ENCODE results near the gene FGGY. TPM values are rescaled to one million over a fixed set of nuclear protein-coding genes. Genes with fewer than 3 reads are reported as not detected.
A peak's percentile ranks its signal among the peaks of the same experiment; 100 is the strongest.

Gene FGGY
- total and polyA plus RNA-seq, 5 experiments from 2014 or later: 5.7 to 11.1 (median 6.4) TPM

GRCh38 chr1:59653968-59654367 is 357.1 kb downstream of the FGGY start:
- H3K27me3 Mint-ChIP-seq: no peaks in the 10 kb centered on the region
- no peak for DNase-seq
- POLR2A ChIA-PET: no interaction called here
- no peak overlapping the region for H3K4me3 Mint-ChIP-seq
- H3K27ac Mint-ChIP-seq: no peak overlapping the region
- H3K9me3 Mint-ChIP-seq: peaks cover 0 to 5% (median 0%) of the 10 kb centered on the region in 9 donors
- ATAC-seq: no peak
- H3K4me1 Mint-ChIP-seq: peaks cover 0 to 1% (median 0%) of the 10 kb centered on the region in 4 donors
- H3K36me3 Mint-ChIP-seq: peaks cover 3 to 5% (median 4%) of the 10 kb centered on the region in 3 donors

DNA sequence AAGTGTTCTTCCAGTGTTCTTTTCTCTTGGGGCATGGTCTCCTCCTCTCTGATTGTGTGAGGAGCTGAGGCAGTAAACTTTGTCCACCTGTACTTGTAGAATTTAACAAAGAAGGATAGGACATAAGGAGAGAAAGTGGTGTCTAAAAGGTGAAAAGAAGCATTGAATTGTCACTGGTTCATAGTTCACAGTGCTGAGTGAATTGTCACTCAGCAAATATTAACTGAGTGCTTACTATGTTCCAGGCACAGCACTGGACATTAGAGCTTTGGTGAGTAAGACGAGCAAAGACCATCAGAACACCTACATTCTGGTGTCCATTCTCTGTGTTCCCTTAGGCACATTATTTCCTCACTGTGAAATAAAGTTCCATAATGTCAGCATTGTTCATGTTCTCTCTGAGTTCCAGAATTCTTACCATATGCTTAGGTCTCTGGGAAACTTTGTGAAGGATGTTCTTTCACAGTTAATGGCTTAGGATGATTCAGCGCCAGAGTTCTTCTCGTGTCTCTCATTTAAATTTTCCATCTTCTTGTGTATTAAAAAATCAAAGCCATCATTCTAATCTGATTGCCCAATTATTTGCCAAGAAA is 361.1 kb downstream of the FGGY start:
- Mint-ChIP-seq H3K4me3 (no peak overlapping the region), H3K4me1 (peaks cover 0 to 1% (median 0%) of the 10 kb centered on the region in 4 donors), H3K9me3 (peaks cover 0 to 5% (median 0%) of the 10 kb centered on the region in 9 donors), H3K27me3 (no peaks in the 10 kb centered on the region), H3K27ac (no peak overlapping the region), H3K36me3 (peaks cover 0 to 5% (median 3%) of the 10 kb centered on the region in 3 donors)
- DNase-seq: no peak
- ATAC-seq: no peak
- POLR2A ChIA-PET: no interaction called here

DNA sequence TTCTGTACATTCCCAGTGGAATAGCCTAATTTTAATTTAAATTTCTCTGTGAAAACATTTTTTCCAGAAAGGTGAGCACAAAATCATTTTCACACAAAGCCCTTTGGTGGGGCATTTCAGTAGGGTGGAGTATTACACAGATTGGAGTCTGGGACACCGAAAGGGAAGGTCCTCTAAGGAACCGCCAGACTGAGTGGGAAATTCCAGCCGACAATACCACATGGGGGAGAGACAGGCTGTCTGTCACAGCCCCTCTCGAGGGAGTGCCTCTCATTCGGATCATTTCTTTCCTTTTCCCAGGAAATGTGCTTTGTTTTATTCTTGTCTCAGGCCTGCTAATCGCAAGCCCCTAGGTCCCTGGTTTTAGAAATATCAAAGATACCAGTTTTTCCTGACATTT is 367.3 kb downstream of the FGGY start:
- no peak for ATAC-seq
- H3K27ac Mint-ChIP-seq: no peak overlapping the region
- H3K36me3 Mint-ChIP-seq: peaks cover 0 to 11% (median 6%) of the 10 kb centered on the region in 3 donors
- POLR2A ChIA-PET: no interaction called here
- H3K9me3 Mint-ChIP-seq: no peaks in the 10 kb centered on the region
- H3K4me1 Mint-ChIP-seq: no peaks in the 10 kb centered on the region
- no peak overlapping the region for H3K4me3 Mint-ChIP-seq
- no peak for DNase-seq
- H3K27me3 Mint-ChIP-seq: no peaks in the 10 kb centered on the region

DNA sequence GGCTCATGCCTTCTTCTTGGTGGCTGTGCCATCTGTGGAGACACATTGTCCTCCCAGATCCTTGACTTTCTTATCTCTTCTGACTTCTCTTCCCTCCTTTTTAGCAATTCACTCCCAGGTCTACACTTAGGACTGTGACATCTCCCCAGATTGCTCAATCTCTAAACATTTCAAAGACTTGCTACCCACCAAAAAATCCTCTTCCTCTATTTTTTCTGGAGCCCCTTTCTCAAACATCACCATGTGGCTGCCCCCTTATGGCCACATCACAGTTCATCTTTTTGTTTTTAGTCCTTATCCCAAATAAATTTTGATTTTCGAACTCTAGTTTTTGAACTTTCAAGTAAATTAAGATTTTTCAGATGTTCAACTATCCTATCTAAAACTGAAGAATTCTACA is 369.2 kb downstream of the FGGY start:
- POLR2A ChIA-PET: no interaction called here
- ATAC-seq (no peak), DNase-seq (no peak)
- Mint-ChIP-seq H3K4me3 (no peak overlapping the region), H3K36me3 (peaks cover 0 to 14% (median 11%) of the 10 kb centered on the region in 3 donors), H3K27me3 (no peaks in the 10 kb centered on the region), H3K4me1 (no peaks in the 10 kb centered on the region), H3K9me3 (no peaks in the 10 kb centered on the region), H3K27ac (no peak overlapping the region)

DNA sequence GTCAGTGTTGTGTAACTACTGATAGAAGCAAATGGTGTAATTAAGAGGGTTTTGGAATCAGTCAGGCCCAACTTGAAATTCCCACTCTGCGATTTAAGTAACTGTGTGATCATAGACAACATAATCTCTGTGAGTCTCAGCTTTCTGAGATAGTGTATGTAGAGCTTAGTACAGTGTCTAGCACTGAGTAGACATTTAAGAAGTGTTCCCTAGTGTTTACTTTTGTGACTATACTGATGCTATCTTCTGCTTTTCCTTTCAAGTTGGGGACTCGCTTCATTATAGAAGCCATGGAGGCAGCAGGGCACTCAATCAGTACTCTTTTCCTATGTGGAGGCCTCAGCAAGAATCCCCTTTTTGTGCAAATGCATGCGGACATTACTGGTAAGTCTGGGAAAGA is 370.1 kb downstream of the FGGY start:
- H3K27me3 Mint-ChIP-seq: no peaks in the 10 kb centered on the region
- H3K4me3 Mint-ChIP-seq: no peak overlapping the region
- DNase-seq: no peak
- H3K4me1 Mint-ChIP-seq: no peaks in the 10 kb centered on the region
- no peak for ATAC-seq
- H3K27ac Mint-ChIP-seq: no peak overlapping the region
- POLR2A ChIA-PET: no interaction called here
- no peaks in the 10 kb centered on the region for H3K9me3 Mint-ChIP-seq
- peaks cover 0 to 15% (median 12%) of the 10 kb centered on the region in 3 donors for H3K36me3 Mint-ChIP-seq

GRCh38 chr1:59669752-59670312 is 372.9 kb downstream of the FGGY start:
- DNase-seq (no peak), ATAC-seq (no peak)
- Mint-ChIP-seq H3K4me3 (no peak overlapping the region), H3K9me3 (no peaks in the 10 kb centered on the region), H3K4me1 (peaks cover 0 to 5% (median 0%) of the 10 kb centered on the region in 4 donors), H3K27me3 (no peaks in the 10 kb centered on the region), H3K27ac (no peak overlapping the region), H3K36me3 (peaks cover 0 to 15% (median 12%) of the 10 kb centered on the region in 3 donors)
- POLR2A ChIA-PET: interaction anchor here (0.6 kb wide), 1 partner anchor 804 kb away, joined by 3 read pairs; no protein-coding TSS in a partner anchor

- H3K27ac Mint-ChIP-seq: no peak overlapping the region
- DNase-seq (no peak), ATAC-seq (no peak)
- H3K9me3 Mint-ChIP-seq: no peaks in the 10 kb centered on the region
- POLR2A ChIA-PET: no interaction called here
- H3K27me3 Mint-ChIP-seq: no peaks in the 10 kb centered on the region
- H3K36me3 Mint-ChIP-seq: peaks cover 0 to 15% (median 12%) of the 10 kb centered on the region in 3 donors
- no peak overlapping the region for H3K4me3 Mint-ChIP-seq
- peaks cover 0 to 5% (median 0%) of the 10 kb centered on the region in 4 donors for H3K4me1 Mint-ChIP-seq
These were observed 373.8 kb downstream of the FGGY start for GRCh38 chr1:59670662-59671061.

GRCh38 chr1:59671066-59671952 is 374.4 kb downstream of the FGGY start:
- no peak overlapping the region for H3K4me3 Mint-ChIP-seq
- ATAC-seq (no peak), DNase-seq (no peak)
- peaks cover 0 to 5% (median 0%) of the 10 kb centered on the region in 4 donors for H3K4me1 Mint-ChIP-seq
- peaks cover 0 to 15% (median 12%) of the 10 kb centered on the region in 3 donors for H3K36me3 Mint-ChIP-seq
- POLR2A ChIA-PET: no interaction called here
- H3K27ac Mint-ChIP-seq: peak overlapping the region in 1 of 10 donors; percentile 3
- H3K27me3 Mint-ChIP-seq: no peaks in the 10 kb centered on the region
- no peaks in the 10 kb centered on the region for H3K9me3 Mint-ChIP-seq

DNA sequence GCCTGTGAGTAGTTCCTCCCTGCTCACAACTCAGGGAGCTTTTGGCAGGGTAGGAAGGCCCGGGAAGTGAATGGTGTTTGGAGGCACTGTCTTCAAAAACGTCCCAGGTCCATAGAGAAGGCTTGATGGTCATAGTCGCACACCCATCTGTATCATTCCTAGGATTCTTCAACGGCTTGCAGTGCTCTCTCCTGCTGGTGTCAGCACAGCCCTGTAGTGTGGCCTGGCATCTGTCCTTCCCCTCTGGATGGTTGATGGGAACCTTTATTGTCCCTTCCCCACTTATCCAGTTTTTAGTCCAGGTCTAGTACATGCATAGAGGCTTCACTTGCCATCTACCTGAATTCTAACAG is 375.0 kb downstream of the FGGY start:
- DNase-seq (no peak), ATAC-seq (no peak)
- peaks cover 0 to 5% (median 0%) of the 10 kb centered on the region in 4 donors for H3K4me1 Mint-ChIP-seq
- H3K27me3 Mint-ChIP-seq: no peaks in the 10 kb centered on the region
- H3K9me3 Mint-ChIP-seq: no peaks in the 10 kb centered on the region
- no peak overlapping the region for H3K27ac Mint-ChIP-seq
- peaks cover 0 to 15% (median 12%) of the 10 kb centered on the region in 3 donors for H3K36me3 Mint-ChIP-seq
- no peak overlapping the region for H3K4me3 Mint-ChIP-seq
- POLR2A ChIA-PET: no interaction called here

- POLR2A ChIA-PET: no interaction called here
- DNase-seq: no peak
- peaks cover 0 to 9% (median 5%) of the 10 kb centered on the region in 3 donors for H3K36me3 Mint-ChIP-seq
- no peak overlapping the region for H3K4me3 Mint-ChIP-seq
- H3K9me3 Mint-ChIP-seq: no peaks in the 10 kb centered on the region
- ATAC-seq: no peak
- no peak overlapping the region for H3K27ac Mint-ChIP-seq
- H3K27me3 Mint-ChIP-seq: no peaks in the 10 kb centered on the region
- peaks cover 0 to 5% (median under 1%) of the 10 kb centered on the region in 4 donors for H3K4me1 Mint-ChIP-seq
These were observed 376.1 kb downstream of the FGGY start for GRCh38 chr1:59672851-59673572.

- DNase-seq (no peak), ATAC-seq (no peak)
- H3K4me1 Mint-ChIP-seq: peaks cover 0 to 5% (median under 1%) of the 10 kb centered on the region in 4 donors
- no peak overlapping the region for H3K27ac Mint-ChIP-seq
- H3K9me3 Mint-ChIP-seq: no peaks in the 10 kb centered on the region
- no peak overlapping the region for H3K4me3 Mint-ChIP-seq
- POLR2A ChIA-PET: no interaction called here
- H3K27me3 Mint-ChIP-seq: no peaks in the 10 kb centered on the region
- H3K36me3 Mint-ChIP-seq: peaks cover 0 to 9% (median 2%) of the 10 kb centered on the region in 3 donors
These were observed 376.9 kb downstream of the FGGY start for GRCh38 chr1:59673573-59674450.

GRCh38 chr1:59674595-59674994 is 377.7 kb downstream of the FGGY start:
- Mint-ChIP-seq H3K36me3 (peaks cover 0 to 9% (median 2%) of the 10 kb centered on the region in 3 donors), H3K27me3 (no peaks in the 10 kb centered on the region), H3K9me3 (no peaks in the 10 kb centered on the region), H3K27ac (no peak overlapping the region), H3K4me1 (peaks cover 0 to 5% (median under 1%) of the 10 kb centered on the region in 4 donors), H3K4me3 (no peak overlapping the region)
- no peak for ATAC-seq
- DNase-seq: no peak
- POLR2A ChIA-PET: no interaction called here

Measured in naive thymus-derived CD8-positive, alpha-beta T cell (primary cell).